ENCODE data around the gene TEKTIP1.

TEKTIP1 gene

DNA sequence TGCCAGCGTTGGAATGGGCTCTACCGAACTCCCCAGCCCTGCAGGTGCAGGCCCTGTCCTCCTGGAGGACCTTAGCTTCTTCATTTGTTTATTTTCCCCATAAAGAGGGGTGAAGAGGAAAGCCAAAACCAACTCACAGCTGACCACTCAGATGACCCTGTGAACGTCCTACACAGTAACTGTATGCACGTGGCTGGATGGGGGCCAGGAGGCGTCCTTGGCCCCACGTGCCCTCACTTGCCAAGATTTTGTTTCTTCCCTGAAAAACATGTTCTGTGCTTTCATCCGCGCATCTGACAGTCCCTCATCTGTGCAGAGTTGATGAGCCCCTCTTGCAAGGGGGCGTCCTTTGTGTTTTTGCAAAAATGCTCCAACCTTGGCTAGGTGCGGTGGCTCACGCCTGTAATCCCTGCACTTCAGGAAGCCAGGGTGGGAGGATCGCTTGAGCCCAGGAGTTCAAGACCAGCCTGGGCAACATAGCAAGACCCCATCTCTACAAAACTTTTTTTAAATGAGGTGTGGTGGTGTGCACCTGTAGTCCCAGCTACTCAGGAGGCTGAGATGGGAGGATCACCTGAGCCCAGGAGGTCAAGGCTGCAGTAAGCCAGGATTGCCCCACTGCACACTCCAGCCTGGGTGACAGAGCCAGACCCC lies 5.3 kb upstream of the TEKTIP1 start:
- no peak for DNase-seq
- in situ Hi-C loops (cut with HindIII; ENCODE audit: low pct_ligation_motif_present, low pct_unique_long_range_greater_than_20kb, low sequenced_read_pairs) = no loop called here

DNA sequence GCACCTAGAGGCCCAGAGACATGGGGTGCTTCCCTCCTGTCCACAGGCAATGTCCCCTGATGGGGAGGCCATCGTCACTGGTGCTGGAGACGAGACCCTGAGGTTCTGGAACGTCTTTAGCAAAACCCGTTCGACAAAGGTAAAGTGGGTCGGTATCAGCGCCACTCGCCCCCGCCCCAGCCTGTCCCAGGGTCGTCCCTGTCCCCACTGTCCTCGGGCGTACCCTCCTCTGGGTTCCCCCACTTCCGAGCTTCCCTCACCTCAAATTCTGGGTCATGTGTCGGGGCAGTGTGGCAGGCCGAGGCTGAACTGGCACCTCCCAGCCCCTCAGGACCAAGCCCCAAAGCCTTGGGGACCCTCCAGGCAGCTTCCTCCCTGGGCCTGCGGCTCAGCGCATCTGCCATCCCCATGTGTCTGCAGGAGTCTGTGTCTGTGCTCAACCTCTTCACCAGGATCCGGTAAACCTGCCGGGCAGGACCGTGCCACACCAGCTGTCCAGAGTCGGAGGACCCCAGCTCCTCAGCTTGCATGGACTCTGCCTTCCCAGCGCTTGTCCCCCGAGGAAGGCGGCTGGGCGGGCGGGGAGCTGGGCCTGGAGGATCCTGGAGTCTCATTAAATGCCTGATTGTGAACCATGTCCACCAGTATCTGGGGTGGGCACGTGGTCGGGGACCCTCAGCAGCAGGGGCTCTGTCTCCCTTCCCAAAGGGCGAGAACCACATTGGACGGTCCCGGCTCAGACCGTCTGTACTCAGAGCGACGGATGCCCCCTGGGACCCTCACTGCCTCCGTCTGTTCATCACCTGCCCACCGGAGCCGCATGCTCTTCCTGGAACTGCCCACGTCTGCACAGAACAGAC lies 4.4 kb upstream of the TEKTIP1 start:
- no peak for DNase-seq
- in situ Hi-C loops (cut with HindIII; ENCODE audit: low pct_ligation_motif_present, low pct_unique_long_range_greater_than_20kb, low sequenced_read_pairs) = no loop called here

DNA sequence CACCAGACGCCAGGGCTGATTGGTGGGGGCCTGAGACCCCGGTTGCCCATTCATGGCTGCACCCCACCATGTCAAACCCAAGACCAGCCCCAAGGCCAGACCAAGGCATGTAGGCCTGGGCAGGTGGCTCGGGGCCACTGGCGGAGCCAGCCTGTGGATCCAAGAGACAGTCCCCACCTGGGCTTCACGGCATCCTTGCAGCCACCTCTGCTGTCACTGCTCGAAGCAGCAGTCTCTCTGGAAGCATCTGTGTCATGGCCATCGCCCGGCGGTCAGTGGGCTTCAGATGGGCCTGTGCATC lies 3.8 kb upstream of the TEKTIP1 start:
- in situ Hi-C loops (cut with HindIII; ENCODE audit: low pct_ligation_motif_present, low pct_unique_long_range_greater_than_20kb, low sequenced_read_pairs) = no loop called here
- DNase-seq = no peak

DNA sequence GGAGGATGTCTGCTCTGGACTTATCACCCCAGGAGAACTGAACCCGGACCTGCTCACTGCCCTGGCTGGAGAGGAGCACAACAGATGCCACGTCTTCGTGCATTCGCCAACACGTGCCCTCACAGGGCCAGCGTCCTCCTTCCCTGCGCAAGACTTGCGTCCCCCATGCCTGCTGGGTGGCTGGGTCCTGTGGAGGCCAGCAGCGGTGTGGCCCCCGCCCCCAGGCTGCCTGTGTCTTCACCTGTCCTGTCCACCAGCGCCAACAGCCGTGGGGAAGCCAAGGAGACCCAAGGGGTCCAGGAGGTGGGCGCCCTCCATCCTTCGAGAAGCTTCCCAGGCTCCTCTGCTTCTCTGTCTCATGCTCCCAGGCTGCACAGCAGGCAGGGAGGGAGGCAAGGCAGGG lies 3.4 kb upstream of the TEKTIP1 start:
- in situ Hi-C loops (cut with HindIII; ENCODE audit: low pct_ligation_motif_present, low pct_unique_long_range_greater_than_20kb, low sequenced_read_pairs) = no loop called here

DNA sequence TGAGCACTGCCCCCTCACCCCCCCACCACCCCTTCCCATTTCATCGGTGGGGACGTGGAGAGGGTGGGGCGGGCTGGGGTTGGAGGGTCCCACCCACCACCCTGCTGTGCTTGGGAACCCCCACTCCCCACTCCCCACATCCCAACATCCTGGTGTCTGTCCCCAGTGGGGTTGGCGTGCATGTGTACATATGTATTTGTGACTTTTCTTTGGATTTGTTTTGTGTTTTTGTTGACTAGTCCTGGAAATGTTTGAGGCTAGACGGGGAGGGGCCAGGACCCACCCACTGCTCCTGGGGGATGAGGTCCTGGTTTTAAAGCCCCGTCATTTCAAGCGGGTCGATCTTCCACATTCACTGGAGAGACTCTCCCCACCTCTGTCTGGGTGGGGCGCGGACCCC lies 3.0 kb upstream of the TEKTIP1 start:
- in situ Hi-C loops (cut with HindIII; ENCODE audit: low pct_ligation_motif_present, low pct_unique_long_range_greater_than_20kb, low sequenced_read_pairs) = no loop called here
- DNase-seq = no peak

More for the DNA sequence above, 3.4 kb upstream of the TEKTIP1 start:
- no peak for DNase-seq

DNA sequence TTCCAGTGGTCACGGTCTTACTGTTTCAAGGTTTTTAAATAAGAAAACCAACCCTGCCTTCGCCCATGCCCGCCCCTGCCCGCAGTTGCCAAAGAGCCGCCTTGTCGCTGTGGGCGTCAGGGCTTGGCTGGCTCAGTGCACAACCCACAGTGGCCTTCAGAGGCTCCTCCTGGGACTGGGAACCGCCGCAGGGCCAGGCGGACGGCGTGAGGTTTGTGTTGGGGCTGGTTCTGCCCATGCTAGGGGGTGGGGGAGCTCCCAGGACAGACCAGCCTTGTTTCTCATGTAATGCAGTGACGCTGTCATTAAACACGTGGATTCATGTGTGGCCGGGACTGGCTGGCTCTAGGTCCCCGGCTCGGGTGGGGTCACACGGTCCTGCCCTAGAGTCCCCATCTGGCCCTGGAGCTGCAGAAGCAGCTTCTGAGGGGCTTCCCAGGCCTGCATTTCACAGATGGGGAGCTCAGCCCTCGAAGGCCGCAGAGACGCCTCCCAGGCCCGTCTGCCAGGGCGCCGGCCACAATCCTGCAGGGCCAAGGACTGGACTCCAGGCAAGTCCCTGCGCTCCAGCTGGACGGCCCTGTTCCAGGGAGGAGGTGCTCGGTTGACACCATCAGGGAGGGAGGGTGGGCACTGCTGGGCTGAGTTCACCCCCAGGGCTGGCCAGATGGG lies 2.4 kb upstream of the TEKTIP1 start:
- DNase-seq = no peak
- in situ Hi-C loops (cut with HindIII; ENCODE audit: low pct_ligation_motif_present, low pct_unique_long_range_greater_than_20kb, low sequenced_read_pairs) = no loop called here

DNA sequence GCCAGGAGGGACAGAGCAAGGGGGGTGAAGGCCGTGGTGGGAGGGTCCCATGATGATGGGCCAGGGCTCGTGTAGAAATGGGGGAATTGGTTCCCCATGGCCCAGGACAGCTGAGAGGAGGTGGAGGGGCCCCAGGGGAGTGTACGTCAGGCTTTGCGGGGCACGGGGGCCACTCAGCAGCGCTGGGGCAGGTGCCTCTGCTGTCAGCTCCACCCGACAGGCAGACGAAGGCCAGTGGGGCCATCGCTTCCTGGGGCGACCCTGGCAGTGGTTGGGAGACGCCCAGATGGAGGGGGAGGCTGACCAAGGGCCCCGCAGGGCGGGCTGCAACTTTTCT lies 1.9 kb upstream of the TEKTIP1 start:
- DNase-seq = no peak
- in situ Hi-C loops (cut with HindIII; ENCODE audit: low pct_ligation_motif_present, low pct_unique_long_range_greater_than_20kb, low sequenced_read_pairs) = no loop called here

DNA sequence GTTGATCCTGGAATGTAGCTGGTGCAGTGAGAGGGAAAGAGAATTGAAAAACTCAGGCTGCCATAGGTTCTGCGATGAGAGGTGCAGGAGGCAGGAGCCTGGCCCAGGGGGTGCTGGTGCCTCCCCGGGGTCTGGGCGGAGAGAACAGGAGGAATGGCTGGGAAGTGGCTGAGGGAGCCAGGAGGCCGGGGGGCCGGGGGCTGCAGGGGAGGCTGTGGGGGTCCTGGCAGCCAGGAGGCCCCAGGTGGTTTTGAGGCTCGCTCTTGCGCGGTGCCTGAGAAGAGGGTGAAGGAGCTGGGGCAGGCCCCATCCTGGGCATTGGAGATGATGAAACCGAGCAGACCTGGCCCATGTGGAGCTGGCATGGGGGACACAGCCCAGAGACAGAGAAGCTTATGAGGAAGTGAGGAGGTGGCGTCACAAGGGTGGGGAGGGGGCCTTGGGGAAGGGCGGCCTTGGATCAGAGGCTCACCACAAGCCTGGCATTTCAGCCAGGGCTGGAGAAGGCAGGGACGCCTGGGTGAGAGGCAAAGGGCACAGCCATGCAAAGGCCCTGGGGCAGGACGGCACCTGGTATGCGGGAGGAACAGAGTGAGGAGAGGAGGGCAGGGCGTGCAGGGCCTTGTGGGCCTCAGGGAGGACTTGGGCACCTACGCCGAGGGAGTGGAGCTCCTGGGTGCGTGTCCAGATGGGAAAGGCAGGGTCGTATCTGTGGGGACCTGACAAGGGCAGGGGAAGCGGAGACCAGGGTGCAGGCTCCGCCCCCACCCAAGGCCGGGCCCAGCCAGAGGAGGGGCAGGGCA lies 1.3 kb upstream of the TEKTIP1 start:
- DNase-seq = no peak
- in situ Hi-C loops (cut with HindIII; ENCODE audit: low pct_ligation_motif_present, low pct_unique_long_range_greater_than_20kb, low sequenced_read_pairs) = no loop called here

DNA sequence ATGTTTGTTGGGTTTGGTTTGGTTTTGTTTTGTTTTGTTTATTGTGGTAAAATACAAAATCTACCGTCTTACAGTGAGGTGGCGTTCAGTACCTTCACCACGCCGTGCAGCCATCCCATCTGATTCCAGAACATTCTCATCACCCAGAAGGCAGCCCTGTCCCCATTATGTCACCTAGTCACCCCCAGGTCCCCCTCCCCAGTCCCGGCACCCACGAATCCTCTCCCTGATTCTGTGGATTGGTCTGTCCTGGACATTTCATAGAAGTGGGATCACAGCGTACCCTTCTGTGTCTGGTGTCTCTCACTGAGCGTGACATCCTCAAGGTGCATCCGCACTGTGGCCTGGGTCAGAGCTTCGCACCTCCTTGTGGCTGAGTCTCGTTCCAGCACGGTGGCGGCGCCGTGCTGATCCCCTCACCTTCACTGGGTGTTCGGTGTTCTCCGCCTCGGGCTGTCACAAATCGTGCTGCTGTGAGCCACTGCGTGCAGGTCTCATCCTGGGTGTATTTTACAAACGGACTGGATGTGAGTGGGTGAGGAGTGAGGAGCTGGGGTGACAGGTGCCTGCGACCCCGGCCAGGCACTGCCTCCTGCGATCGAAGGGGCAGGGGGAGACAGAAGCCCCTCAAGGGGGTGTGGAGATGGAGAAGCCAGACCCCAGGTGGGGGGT lies 580 bp upstream of the TEKTIP1 start:
- DNase-seq = no peak
- in situ Hi-C loops (cut with HindIII; ENCODE audit: low pct_ligation_motif_present, low pct_unique_long_range_greater_than_20kb, low sequenced_read_pairs) = no loop called here

DNA sequence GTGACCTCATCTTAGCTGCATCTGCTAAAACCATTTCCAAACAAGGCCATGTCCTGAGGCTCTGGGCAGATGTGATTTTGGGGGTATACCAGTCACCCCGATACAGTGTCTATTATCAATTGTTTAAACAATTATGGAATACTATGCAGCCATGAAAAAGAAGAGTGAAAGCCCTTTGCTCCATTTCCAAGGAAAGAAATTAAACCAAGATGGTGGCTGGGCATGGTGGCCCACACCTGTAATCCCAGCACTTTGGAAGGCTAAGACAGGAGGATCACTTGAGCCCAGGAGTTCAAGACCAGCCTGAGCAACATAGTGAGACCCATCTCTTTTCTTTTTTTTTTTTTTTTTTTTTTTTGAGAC lies 763 bp downstream of the TEKTIP1 start:
- no peak for DNase-seq
- in situ Hi-C loops (cut with HindIII; ENCODE audit: low pct_ligation_motif_present, low pct_unique_long_range_greater_than_20kb, low sequenced_read_pairs) = no loop called here

DNA sequence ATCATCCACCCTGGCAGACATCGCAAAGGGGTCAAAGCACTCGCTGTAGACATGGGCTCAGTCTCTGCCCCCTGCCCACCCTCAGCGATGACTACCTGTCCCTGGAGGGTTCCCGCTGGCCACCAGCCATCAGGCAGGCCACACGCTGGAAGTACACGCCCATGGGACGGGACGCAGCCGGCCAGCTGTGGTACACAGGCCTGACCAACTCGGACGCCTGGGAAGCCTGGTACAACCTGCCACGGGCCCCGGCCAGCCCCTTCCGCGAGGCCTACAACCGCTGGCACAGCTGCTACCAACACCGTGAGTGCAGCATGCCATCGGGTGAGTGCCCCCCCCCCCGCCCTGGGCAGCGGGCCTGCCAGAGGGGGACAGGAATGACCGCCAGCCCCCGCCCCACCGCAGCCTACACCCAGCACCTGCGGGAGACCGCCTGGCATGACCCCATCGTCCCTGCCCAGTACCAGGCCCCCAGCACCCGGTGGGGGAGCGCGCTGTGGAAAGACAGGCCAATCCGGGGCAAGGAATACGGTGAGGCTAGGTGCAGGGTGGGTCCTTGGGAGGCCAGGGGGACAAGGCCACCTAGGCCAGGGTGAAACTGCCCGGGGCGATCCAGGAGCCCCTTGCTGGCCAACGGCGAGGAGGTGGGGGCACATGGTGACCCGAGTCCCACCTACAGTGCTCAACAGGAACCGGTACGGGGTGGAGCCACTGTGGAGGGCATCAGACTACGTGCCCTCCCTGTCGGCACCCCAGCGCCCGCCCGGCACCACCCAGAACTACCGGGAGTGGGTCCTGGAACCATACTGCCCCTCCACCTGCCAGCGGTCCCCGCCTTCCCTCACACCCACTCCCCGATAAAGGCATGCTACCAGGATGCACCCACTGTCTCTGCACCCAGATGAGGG lies 4.4 kb downstream of the TEKTIP1 start:
- in situ Hi-C loops (cut with HindIII; ENCODE audit: low pct_ligation_motif_present, low pct_unique_long_range_greater_than_20kb, low sequenced_read_pairs) = no loop called here
- DNase-seq = no peak

DNA sequence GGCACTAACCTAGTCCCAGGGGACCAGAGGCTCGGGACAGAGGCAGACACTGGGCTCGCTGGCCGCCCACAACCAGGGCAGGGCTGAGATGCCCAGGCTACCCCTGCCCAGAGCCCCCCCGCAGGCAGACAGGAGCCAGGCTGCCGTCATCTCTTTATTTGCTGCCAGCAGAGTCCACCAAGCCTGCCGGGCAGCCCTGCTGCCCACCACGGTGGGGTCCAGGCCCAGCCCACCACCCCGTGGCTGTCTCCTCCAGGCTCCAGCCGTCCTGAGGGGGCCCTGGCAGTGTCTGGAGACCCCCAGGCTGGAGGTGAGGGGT lies 5.0 kb downstream of the TEKTIP1 start:
- DNase-seq = no peak
- in situ Hi-C loops (cut with HindIII; ENCODE audit: low pct_ligation_motif_present, low pct_unique_long_range_greater_than_20kb, low sequenced_read_pairs) = no loop called here

DNA sequence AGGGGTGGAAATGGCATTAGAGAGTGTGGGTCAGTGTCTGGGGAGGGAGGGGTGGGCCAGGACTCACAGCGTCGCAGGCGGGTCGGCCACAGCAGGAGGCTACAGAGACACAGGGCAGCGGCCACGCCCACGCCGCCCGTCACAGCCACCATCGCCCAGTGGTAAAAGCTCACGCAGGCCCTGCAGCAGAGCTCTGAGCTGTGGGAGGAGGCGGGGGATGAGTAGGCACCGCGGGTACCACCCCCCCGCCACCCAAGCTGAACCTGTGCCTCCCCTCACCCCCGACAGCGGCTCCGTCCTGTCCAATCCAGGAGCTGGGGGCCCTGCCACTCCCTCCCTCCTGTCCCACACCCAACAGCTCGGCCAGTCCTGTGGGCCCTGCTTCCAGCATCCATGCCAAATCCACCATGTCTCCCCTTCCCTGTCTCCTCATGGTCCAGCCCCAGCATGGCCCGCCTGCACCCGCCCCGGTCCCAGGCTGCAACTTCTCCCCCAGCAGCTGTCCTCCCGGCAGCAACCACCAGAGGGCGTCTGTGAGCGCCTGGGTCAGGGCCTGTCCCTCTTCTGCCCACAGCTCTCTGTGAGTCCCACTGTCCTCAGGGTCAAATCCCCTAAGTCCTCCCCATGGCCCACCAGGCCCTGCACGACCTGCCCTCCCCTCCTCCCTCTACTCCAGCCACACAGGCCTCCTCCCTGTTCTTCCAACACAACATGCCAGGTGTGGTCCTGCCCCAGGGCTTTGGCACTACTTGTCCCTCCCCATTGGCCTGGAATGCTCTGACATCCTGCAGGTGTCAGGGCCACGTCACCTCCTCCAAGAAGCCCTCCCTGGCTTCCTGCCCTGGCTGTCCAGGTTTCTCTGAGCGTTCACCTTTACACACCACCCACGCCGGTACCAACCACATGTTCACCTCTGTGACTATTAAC lies 6.0 kb downstream of the TEKTIP1 start:
- in situ Hi-C loops (cut with HindIII; ENCODE audit: low pct_ligation_motif_present, low pct_unique_long_range_greater_than_20kb, low sequenced_read_pairs) = no loop called here
- DNase-seq = peak; percentile 50

DNA sequence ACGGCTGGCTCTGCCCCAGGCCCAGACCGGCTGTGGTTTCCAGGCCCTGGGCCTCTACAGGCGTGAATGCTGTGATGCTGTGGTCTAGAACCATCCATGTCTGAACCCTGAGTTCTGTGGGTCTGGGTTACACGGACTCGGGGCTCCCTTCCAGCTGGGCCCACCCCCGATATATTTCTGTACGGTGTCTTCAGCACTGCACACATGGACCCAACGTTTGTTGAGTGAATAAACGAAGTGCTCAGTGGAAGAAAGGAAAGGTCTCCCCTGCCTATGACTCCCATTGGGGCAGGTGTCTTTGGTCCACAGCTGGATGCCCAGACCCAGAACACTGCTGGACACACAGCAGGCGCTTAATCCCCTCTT lies 6.7 kb downstream of the TEKTIP1 start:
- in situ Hi-C loops (cut with HindIII; ENCODE audit: low pct_ligation_motif_present, low pct_unique_long_range_greater_than_20kb, low sequenced_read_pairs) = no loop called here
- DNase-seq = no peak

DNA sequence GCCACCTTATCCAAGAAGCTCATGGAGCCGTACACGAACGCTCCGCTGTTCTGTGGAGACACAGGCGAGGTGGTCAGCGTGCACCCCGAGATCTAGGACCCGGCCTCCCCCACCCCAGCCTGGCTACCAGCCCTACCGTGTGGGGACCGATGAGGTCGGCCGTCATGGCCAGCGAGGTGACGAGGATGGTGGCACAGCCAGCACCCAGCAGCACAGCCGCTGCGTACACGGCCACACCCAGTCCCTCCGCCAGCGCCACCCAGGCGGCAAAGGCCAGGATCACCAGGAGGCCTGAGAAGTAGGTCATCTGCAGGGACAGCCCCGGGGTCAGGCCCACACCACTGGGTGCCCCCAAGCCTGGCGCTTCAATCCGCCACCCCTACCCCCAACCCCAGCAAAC lies 7.1 kb downstream of the TEKTIP1 start:
- in situ Hi-C loops (cut with HindIII; ENCODE audit: low pct_ligation_motif_present, low pct_unique_long_range_greater_than_20kb, low sequenced_read_pairs) = no loop called here
- no peak for DNase-seq

DNA sequence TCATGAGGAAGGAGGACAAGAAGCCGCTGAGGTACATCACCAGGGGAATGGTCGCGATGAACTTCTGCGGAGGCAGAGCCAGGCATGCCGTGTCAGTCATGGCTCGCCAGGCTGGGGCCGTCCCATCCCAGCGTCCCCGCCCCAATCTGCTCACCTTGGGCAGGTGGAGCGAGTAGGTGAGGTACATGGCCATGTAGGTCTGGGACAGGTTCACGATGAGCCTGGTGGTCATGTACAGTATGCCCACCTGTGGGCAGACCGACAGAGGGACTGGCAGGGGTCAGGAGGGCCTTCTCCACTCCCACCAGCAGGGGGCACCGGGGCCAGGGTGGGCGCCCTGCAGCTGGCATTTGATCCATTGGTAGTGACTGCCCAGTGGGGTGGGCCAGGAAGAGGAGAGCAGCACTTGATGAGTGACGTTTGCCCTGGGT lies 8.3 kb downstream of the TEKTIP1 start:
- DNase-seq = peak; percentile 26
- in situ Hi-C loops (cut with HindIII; ENCODE audit: low pct_ligation_motif_present, low pct_unique_long_range_greater_than_20kb, low sequenced_read_pairs) = no loop called here

DNA sequence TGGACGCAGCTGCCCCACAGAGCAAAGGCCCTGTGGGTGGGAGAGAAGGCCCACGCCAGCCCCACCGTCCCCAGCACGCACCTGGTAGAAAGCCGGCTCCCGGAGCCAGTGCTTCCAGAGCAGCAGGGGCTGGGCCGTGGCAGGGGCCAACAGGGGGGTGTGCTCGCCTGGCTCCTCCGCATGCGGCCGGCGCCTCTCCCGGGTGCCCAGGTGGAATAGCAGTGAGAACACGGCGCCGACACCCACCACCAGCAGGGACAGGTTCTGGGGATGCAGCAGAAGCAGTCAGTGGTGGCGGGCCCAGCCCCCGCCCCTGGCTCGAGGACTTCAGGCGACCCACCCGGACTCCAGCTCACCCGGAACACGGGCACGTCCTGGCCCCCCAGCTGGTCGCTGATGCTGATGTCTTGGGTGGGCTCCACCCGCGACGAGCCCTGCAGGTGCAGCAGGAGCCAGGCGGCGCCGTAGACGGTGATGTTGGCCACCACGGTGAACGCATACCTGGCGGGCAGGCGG lies 8.9 kb downstream of the TEKTIP1 start:
- in situ Hi-C loops (cut with HindIII; ENCODE audit: low pct_ligation_motif_present, low pct_unique_long_range_greater_than_20kb, low sequenced_read_pairs) = no loop called here
- no peak for DNase-seq

Data from ACHN (cell line).